HepG2 (cell line): ENCODE measurements around the gene CA6. TPM values are rescaled to one million over a fixed set of nuclear protein-coding genes. Genes with fewer than 3 reads are reported as not detected.

Source experiments
- ATAC-seq: fragments of 200-7000 bp; cut with Tn5 transposase; 3 replicates; pipeline ENCODE4 v1.9.1; 2020; ENCODE audit warnings: mild to moderate bottlenecking, moderate library complexity
- BruUV-seq: library from RNA; stranded (reverse); fragments of 400-500 nt; replicated peaks from 2 replicates; lab custom pipeline; 2021; lab: Mats Ljungman, UMichigan
- CTCF ChIA-PET: fragments of 300-600 bp; formaldehyde crosslinking; extraction: SDS; loops from one replicate; lab custom pipeline; 2021; ENCODE audit warnings: low total read pairs, inconsistent platforms, low intra/inter-chr PET ratio; lab: Yijun Ruan, JAX
- POLR2A ChIA-PET: fragments of 350-600 bp; sonication (Branson Sonifier 250); formaldehyde crosslinking; loops from one replicate; lab custom pipeline; 2020; ENCODE audit warnings: antibody characterized with exemption, inconsistent platforms; lab: Yijun Ruan, JAX
- DNase-seq: peaks from one replicate; pipeline ENCODE4 v3.0.0-alpha.2; 2015; ENCODE audit warnings: low spot score
- FAIRE-seq: peaks from 3 replicates; lab custom pipeline; 2011; peaks lifted over from hg19 to GRCh38; lab: Jason Lieb, UNC
- H2AFZ ChIP-seq: one replicate; pipeline ENCODE4 v1.6.1; 2011; ENCODE audit warnings: low read length, inconsistent platforms
- H3K27ac ChIP-seq: fragments of 300-600 bp; 3 replicates; pipeline ENCODE4 v1.8.0; 2011; ENCODE audit warnings: mixed run types, mild to moderate bottlenecking, mixed read lengths, low read length, inconsistent platforms; ENCODE audit not compliant: insufficient read depth; ENCODE audit errors: extremely low read length
- H3K27me3 ChIP-seq, 2 experiments: fragments of 200-600 bp in 1 of 2; 2 replicates in 1 of 2; 3 replicates in 1 of 2; pipeline versions ENCODE4 v1.6.0 to v1.8.0; 2011; ENCODE audit warnings: low read length in 2 of 2, mild to moderate bottlenecking in 2 of 2, moderate library complexity in 2 of 2, inconsistent platforms in 1 of 2; ENCODE audit not compliant: insufficient read depth in 2 of 2, control insufficient read depth in 1 of 2
- H3K36me3 ChIP-seq, 2 experiments: fragments of 200-600 bp in 1 of 2; replicated peaks in 1 of 2; 2 replicates in 1 of 2; 3 replicates in 1 of 2; pipeline versions ENCODE4 v1.5.1 to v1.8.0; 2011; ENCODE audit warnings: low read length in 2 of 2, inconsistent platforms in 1 of 2; ENCODE audit not compliant: insufficient read depth in 2 of 2, control insufficient read depth in 1 of 2
- H3K4me1 ChIP-seq: 2 replicates; pipeline ENCODE4 v1.5.1; 2012; ENCODE audit warnings: low read length, inconsistent platforms; ENCODE audit not compliant: insufficient read depth
- H3K4me2 ChIP-seq: 2 replicates; pipeline ENCODE4 v1.6.0; 2011; ENCODE audit warnings: low read depth, low read length, inconsistent platforms
- H3K4me3 ChIP-seq, 3 experiments: fragments of 200-600 bp in 1 of 3; sonication (generic), shearing (Covaris generic) in 1 of 3; replicated peaks in 1 of 3; 2 replicates each; pipeline ENCODE4 v1.5.1; 2011 to 2016; ENCODE audit warnings: low read length in 3 of 3, inconsistent platforms in 2 of 3, low read depth in 2 of 3, mild to moderate bottlenecking in 2 of 3, control low read depth in 1 of 3, mixed read lengths in 1 of 3; ENCODE audit not compliant: insufficient read depth in 1 of 3
- H3K79me2 ChIP-seq: one replicate; pipeline ENCODE4 v1.6.1; 2011; ENCODE audit warnings: low read length, inconsistent platforms; ENCODE audit not compliant: insufficient read depth
- H3K9ac ChIP-seq: 2 replicates; pipeline ENCODE4 v1.6.0; 2011; ENCODE audit warnings: mild to moderate bottlenecking, low read depth, low read length, inconsistent platforms; ENCODE audit not compliant: insufficient read depth
- H3K9me3 ChIP-seq: 2 replicates; pipeline ENCODE4 v1.5.1; 2012; ENCODE audit warnings: mild to moderate bottlenecking, low read length
- H4K20me1 ChIP-seq: 2 replicates; pipeline ENCODE4 v1.6.0; 2011; ENCODE audit warnings: inconsistent platforms, mild to moderate bottlenecking, low read length, moderate library complexity; ENCODE audit not compliant: insufficient read depth
- AHR ChIP-seq: IDR thresholded peaks from 2 replicates; pipeline ENCODE4 v1.6.1; 2018; ENCODE audit warnings: missing genetic modification reagents, missing compliant biosample characterization
- GLMP ChIP-seq: sonication (generic); formaldehyde crosslinking; IDR thresholded peaks from 2 replicates; pipeline ENCODE4 v1.9.0; 2021; ENCODE audit warnings: missing genetic modification reagents, mild to moderate bottlenecking, borderline replicate concordance
- PHB2 ChIP-seq: fragments of 450-650 bp; IDR thresholded peaks from 2 replicates; pipeline ENCODE4 v1.6.1; 2018; ENCODE audit not compliant: partially characterized antibody
- TFDP2 ChIP-seq: sonication (generic); formaldehyde crosslinking; IDR thresholded peaks from 2 replicates; pipeline ENCODE4 v1.4.0; 2020; ENCODE audit warnings: missing genetic modification reagents
- THAP11 ChIP-seq: IDR thresholded peaks from 2 replicates; pipeline ENCODE4 v1.6.1; 2016; ENCODE audit warnings: missing biosample characterization, missing genetic modification reagents
- WIZ ChIP-seq: sonication (generic); formaldehyde crosslinking; IDR thresholded peaks from 2 replicates; pipeline ENCODE4 v1.5.1; 2020; ENCODE audit warnings: mild to moderate bottlenecking, missing genetic modification reagents
- ZNF547 ChIP-seq: sonication (generic); formaldehyde crosslinking; IDR thresholded peaks from 2 replicates; pipeline ENCODE4 v1.5.1; 2020; ENCODE audit warnings: mild to moderate bottlenecking, missing genetic modification reagents
- ZNF775 ChIP-seq: sonication (generic); formaldehyde crosslinking; IDR thresholded peaks from 2 replicates; pipeline ENCODE4 v1.4.0; 2020; ENCODE audit warnings: missing genetic modification reagents, mild to moderate bottlenecking, moderate library complexity, borderline replicate concordance
- WGBS: methylation state at CpG from one replicate; pipeline ENCODE4 v1.1.6; 2017; ENCODE audit warnings: low lambda C conversion rate; 5-methylcytosine and 5-hydroxymethylcytosine counted together
- in situ Hi-C: cut with HindIII; loops from 2 replicates; pipeline ENCODE4 v1.10.0; 2017; ENCODE audit warnings: low pct_unique_long_range_greater_than_20kb; ENCODE audit not compliant: extremely low pct_ligation_motif_present
- intact Hi-C: fragments of 100-400 bp; cut with micrococcal nuclease; formaldehyde crosslinking; loops from one replicate; pipeline ENCODE4 v1.10.0; 2022; ENCODE audit not compliant: unreplicated experiment
- polyA plus RNA-seq, 8 experiments: library from polyadenylated mRNA; depleted of rRNA in 3 of 8; stranded (reverse) in 7 of 8; unstranded in 1 of 8; fragments of >200 nt; fragmentation: Illumina TruSeq in 4 of 8; extraction: Trizol in 4 of 8; gene quantifications; 2 replicates each; pipeline versions ENCODE4 v1.2.1 to v1.2.3, GENCODE V29; 2011 to 2016; ENCODE audit warnings: low read depth in 4 of 8, missing spikeins in 1 of 8, mixed read lengths in 1 of 8; ENCODE audit not compliant: insufficient read depth in 1 of 8
- total RNA-seq, 5 experiments: library from RNA; depleted of rRNA; stranded (reverse); fragments of >200 nt; fragmentation: Illumina TruSeq; extraction: Trizol; gene quantifications; 2 replicates each; pipeline ENCODE4 v1.2.3, GENCODE V29; 2016; ENCODE audit warnings: low read depth in 1 of 5
- TF ChIP-seq, protein P1 (sequence below): sonication (generic); formaldehyde crosslinking; IDR thresholded peaks from 2 replicates; pipeline ENCODE4 v1.4.0; 2020; ENCODE audit warnings: mild to moderate bottlenecking, missing genetic modification reagents
- TF ChIP-seq, protein P2 (sequence below): sonication (generic); formaldehyde crosslinking; IDR thresholded peaks from 2 replicates; pipeline ENCODE4 v1.4.0; 2020; ENCODE audit warnings: mild to moderate bottlenecking, missing genetic modification reagents

The CA6 gene
- total and polyA plus RNA-seq, 2 of the 13 experiments (the other 11 are each of a cell fraction or from before 2014, with no cell fraction given) = not detected

GRCh38 chr1:8956461-8957349 is 11.0 kb downstream of the CA6 start:
- no peaks in the 10 kb centered on the region for H3K79me2 ChIP-seq
- in situ Hi-C loops (no loop called here), intact Hi-C loops (no loop called here)
- no peak overlapping the region for H3K4me2 ChIP-seq
- H4K20me1 ChIP-seq = no peaks in the 10 kb centered on the region
- H3K27ac ChIP-seq = no peak overlapping the region
- ATAC-seq (no peak), DNase-seq (no peak), FAIRE-seq (no peak)
- no peak overlapping the region for H3K9ac ChIP-seq
- H3K27me3 ChIP-seq = peaks cover 1 to 9% of the 10 kb centered on the region in 2 experiments; a peak in 3 of 5 replicates
- no peak overlapping the region for H2AFZ ChIP-seq
- POLR2A ChIA-PET = no interaction called here
- no peaks in the 10 kb centered on the region for H3K36me3 ChIP-seq
- CTCF ChIA-PET = no interaction called here
- no peaks in the 10 kb centered on the region for H3K9me3 ChIP-seq
- no TSS peak for BruUV-seq
- H3K4me1 ChIP-seq = no peaks in the 10 kb centered on the region
- no peak overlapping the region for H3K4me3 ChIP-seq
- 71% methylated on average over 14 of the region's 17 CpGs for WGBS
- TF ChIP-seq AHR (no peak), PHB2 (no peak), ZNF775 (no peak), GLMP (CRISPR knock-in tag) (no peak), THAP11 (CRISPR knock-in tag) (no peak), ZNF547 (CRISPR knock-in tag) (no peak), TFDP2 (CRISPR knock-in tag) (no peak), WIZ (CRISPR knock-in tag) (no peak)
- TF ChIP-seq, protein P1, sequence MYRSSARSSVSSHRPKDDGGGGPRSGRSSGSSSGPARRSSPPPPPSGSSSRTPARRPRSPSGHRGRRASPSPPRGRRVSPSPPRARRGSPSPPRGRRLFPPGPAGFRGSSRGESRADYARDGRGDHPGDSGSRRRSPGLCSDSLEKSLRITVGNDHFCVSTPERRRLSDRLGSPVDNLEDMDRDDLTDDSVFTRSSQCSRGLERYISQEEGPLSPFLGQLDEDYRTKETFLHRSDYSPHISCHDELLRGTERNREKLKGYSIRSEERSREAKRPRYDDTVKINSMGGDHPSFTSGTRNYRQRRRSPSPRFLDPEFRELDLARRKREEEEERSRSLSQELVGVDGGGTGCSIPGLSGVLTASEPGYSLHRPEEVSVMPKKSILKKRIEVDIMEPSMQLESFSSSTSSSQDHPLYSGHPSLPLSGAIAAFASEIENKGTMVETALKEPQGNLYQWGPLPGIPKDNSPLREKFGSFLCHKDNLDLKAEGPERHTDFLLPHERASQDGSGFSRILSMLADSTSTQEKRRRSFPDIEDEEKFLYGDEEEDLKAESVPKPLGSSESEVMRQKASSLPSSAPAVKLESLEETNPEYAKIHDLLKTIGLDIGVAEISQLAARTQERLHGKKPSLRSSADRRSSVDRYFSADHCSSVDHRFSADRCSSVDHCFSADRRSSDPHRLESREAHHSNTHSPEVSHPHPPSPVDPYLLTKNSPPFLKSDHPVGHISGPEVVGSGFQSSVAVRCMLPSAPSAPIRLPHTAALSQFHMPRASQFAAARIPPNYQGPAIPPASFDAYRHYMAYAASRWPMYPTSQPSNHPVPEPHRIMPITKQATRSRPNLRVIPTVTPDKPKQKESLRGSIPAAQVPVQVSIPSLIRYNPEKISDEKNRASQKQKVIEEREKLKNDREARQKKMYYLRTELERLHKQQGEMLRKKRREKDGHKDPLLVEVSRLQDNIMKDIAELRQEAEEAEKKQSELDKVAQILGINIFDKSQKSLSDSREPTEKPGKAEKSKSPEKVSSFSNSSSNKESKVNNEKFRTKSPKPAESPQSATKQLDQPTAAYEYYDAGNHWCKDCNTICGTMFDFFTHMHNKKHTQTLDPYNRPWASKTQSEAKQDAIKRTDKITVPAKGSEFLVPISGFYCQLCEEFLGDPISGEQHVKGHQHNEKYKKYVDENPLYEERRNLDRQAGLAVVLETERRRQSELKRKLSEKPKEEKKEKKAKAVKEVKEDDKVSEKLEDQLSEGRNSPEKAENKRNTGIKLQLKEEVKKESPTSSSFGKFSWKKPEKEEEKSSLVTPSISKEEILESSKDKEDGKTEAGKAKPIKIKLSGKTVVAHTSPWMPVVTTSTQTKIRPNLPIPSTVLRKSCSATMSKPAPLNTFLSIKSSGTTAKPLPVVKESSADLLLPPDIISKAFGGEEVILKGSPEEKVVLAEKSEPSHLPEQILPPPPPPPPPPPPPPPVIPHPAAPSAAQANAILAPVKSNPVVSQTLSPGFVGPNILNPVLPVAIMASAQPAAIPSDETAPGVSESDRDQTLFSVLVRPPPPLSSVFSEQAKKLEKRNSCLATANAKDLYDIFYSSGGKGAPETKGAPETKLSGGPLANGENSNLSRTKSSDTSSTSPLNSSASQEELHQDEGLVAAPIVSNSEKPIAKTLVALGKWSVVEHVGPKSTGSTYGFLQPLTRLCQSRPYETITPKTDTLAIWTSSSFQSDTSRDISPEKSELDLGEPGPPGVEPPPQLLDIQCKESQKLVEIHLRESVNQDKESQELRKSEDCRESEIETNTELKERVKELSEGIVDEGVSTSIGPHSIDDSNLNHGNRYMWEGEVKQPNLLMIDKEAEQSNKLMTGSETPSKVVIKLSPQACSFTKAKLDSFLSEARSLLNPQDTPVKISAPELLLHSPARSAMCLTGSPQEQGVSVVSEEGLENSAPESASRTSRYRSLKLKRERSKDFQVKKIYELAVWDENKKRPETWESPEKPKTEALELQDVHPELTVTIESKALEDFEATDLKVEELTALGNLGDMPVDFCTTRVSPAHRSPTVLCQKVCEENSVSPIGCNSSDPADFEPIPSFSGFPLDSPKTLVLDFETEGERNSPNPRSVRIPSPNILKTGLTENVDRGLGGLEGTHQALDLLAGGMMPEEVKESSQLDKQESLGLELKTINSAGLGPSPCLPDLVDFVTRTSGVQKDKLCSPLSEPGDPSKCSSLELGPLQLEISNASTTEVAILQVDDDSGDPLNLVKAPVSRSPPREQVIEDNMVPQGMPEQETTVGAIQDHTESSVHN (CRISPR knock-in tag) = no peak
- TF ChIP-seq, protein P2, sequence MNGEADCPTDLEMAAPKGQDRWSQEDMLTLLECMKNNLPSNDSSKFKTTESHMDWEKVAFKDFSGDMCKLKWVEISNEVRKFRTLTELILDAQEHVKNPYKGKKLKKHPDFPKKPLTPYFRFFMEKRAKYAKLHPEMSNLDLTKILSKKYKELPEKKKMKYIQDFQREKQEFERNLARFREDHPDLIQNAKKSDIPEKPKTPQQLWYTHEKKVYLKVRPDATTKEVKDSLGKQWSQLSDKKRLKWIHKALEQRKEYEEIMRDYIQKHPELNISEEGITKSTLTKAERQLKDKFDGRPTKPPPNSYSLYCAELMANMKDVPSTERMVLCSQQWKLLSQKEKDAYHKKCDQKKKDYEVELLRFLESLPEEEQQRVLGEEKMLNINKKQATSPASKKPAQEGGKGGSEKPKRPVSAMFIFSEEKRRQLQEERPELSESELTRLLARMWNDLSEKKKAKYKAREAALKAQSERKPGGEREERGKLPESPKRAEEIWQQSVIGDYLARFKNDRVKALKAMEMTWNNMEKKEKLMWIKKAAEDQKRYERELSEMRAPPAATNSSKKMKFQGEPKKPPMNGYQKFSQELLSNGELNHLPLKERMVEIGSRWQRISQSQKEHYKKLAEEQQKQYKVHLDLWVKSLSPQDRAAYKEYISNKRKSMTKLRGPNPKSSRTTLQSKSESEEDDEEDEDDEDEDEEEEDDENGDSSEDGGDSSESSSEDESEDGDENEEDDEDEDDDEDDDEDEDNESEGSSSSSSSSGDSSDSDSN (CRISPR knock-in tag) = no peak
